K562 (cell line): ENCODE data around the gene KCTD17. TPM values are rescaled to one million over a fixed set of nuclear protein-coding genes. Genes with fewer than 3 reads are reported as not detected.

Experiments
- KLF6 ChIP-seq: fragments of 250-450 bp; sonication (Bioruptor Pico); IDR thresholded peaks from 2 replicates; pipeline ENCODE4 v1.4.0; 2020; ENCODE audit warnings: mild to moderate bottlenecking, moderate library complexity, borderline replicate concordance
- MNT ChIP-seq, 2 experiments: fragments of 450-650 bp; conservative IDR thresholded peaks; 2 replicates each; pipeline ENCODE4 v1.6.1; 2017; ENCODE audit warnings: mild to moderate bottlenecking in 2 of 2, moderate library complexity in 2 of 2
- ZBTB40 ChIP-seq, 2 experiments: fragments of 450-650 bp in 1 of 2; sonication (generic) in 1 of 2; formaldehyde crosslinking in 1 of 2; IDR thresholded peaks; 2 replicates each; pipeline versions ENCODE4 v1.7.1 to v1.9.0; 2016 to 2022; ENCODE audit warnings: inconsistent platforms in 1 of 2, mild to moderate bottlenecking in 1 of 2, missing genetic modification reagents in 1 of 2
- ZNF143 ChIP-seq: sonication (generic); formaldehyde crosslinking; IDR thresholded peaks from 2 replicates; pipeline ENCODE4 v1.9.0; 2022; ENCODE audit warnings: mild to moderate bottlenecking, missing genetic modification reagents
- ZNF407 ChIP-seq: fragments of 450-650 bp; IDR thresholded peaks from 2 replicates; pipeline ENCODE4 v1.6.1; 2016; ENCODE audit warnings: low read depth
- polyA plus RNA-seq, 8 experiments: library from polyadenylated mRNA; depleted of rRNA in 4 of 8; stranded (reverse) in 5 of 8; unstranded in 3 of 8; fragments of >200 nt; fragmentation: Nextera tagmentation in 2 of 8; fragmentation: Illumina TruSeq in 1 of 8; extraction: Ambion mirVana in 2 of 8; extraction: Trizol in 1 of 8; gene quantifications; 2 replicates each; pipeline versions ENCODE4 v1.2.1 to v1.2.3, GENCODE V29; 2011 to 2014; ENCODE audit warnings: inconsistent platforms in 1 of 8, missing spikeins in 1 of 8
- total RNA-seq, 7 experiments: library from RNA; depleted of rRNA in 6 of 7; stranded (reverse); fragments of >200 nt in 6 of 7; fragmentation: Illumina TruSeq in 2 of 7; extraction: Trizol in 2 of 7; gene quantifications; 2 replicates each; pipeline versions ENCODE4 v1.2.1 to v1.2.3, GENCODE V29; 2011 to 2021; ENCODE audit warnings: low replicate concordance in 1 of 7

Gene KCTD17
- total and polyA plus RNA-seq, 9 of the 15 experiments (the other 6 are each of a cell fraction or from before 2014, with no cell fraction given), result 0.22 to 0.90 (median 0.49) TPM; not detected in 2

- TF ChIP-seq MNT (conservative IDR thresholded peaks at IDR 0.05), result no peak
- no peak for TF ChIP-seq KLF6 (CRISPR knock-in tag)
- TF ChIP-seq ZNF407, result no peak
- no peak for TF ChIP-seq ZBTB40 (IDR thresholded peaks at IDR 0.05)
- TF ChIP-seq ZBTB40 (CRISPR knock-in tag; IDR thresholded peaks at IDR 0.05), result no peak
- no peak for TF ChIP-seq ZNF143 (CRISPR knock-in tag)
- TF ChIP-seq, all 486 proteins: peak for 0
These were observed 9.5 kb downstream of the KCTD17 start (continued) for GRCh38 chr22:37060801-37061610.
